H9 (cell line): Measurements from ENCODE around the gene CHD9. TPM values are rescaled to one million over a fixed set of nuclear protein-coding genes. Genes with fewer than 3 reads are reported as not detected.
A peak's percentile ranks its signal among the peaks of the same experiment; 100 is the strongest.

ENCODE experiments used
- DNase-seq: peaks from one replicate; pipeline ENCODE4 v3.0.0-alpha.2; 2017
- H2AFZ ChIP-seq: one replicate; pipeline ENCODE4 v1.6.1; 2013; ENCODE audit warnings: mild to moderate bottlenecking, low read length, control low read depth, moderate library complexity
- H2AK5ac ChIP-seq: 2 replicates; pipeline ENCODE4 v1.6.1; 2013; ENCODE audit warnings: low read length, control low read depth, mixed read lengths; ENCODE audit not compliant: insufficient read length
- H2BK120ac ChIP-seq: one replicate; pipeline ENCODE4 v1.6.1; 2013; ENCODE audit warnings: low read depth, mild to moderate bottlenecking, low read length, control low read depth, inconsistent platforms; ENCODE audit not compliant: poor library complexity, severe bottlenecking
- H2BK12ac ChIP-seq: 2 replicates; pipeline ENCODE4 v1.6.1; 2013; ENCODE audit warnings: low read length, control low read depth, mixed read lengths, low read depth; ENCODE audit not compliant: insufficient read length
- H2BK15ac ChIP-seq: 2 replicates; pipeline ENCODE4 v1.6.1; 2013; ENCODE audit warnings: low read depth, low read length, control low read depth
- H2BK20ac ChIP-seq: one replicate; pipeline ENCODE4 v1.6.1; 2013; ENCODE audit warnings: low read depth, mild to moderate bottlenecking, low read length, control low read depth, inconsistent platforms; ENCODE audit not compliant: poor library complexity, severe bottlenecking
- H2BK5ac ChIP-seq: 2 replicates; pipeline ENCODE4 v1.6.1; 2013; ENCODE audit warnings: low read length, control low read depth, mixed read lengths; ENCODE audit not compliant: insufficient read length
- H3K14ac ChIP-seq: 2 replicates; pipeline ENCODE4 v1.6.1; 2013; ENCODE audit warnings: low read length, control low read depth; ENCODE audit not compliant: insufficient read depth
- H3K18ac ChIP-seq: 2 replicates; pipeline ENCODE4 v1.6.1; 2013; ENCODE audit warnings: low read depth, mild to moderate bottlenecking, mixed read lengths, low read length, control low read depth; ENCODE audit not compliant: insufficient read length
- H3K23ac ChIP-seq: 2 replicates; pipeline ENCODE4 v1.6.1; 2013; ENCODE audit warnings: low read length, control low read depth, mixed read lengths, low read depth; ENCODE audit not compliant: insufficient read length
- H3K23me2 ChIP-seq: 2 replicates; pipeline ENCODE4 v1.6.1; 2013; ENCODE audit warnings: low read depth, mild to moderate bottlenecking, mixed read lengths, low read length, control low read depth; ENCODE audit not compliant: insufficient read length, poor library complexity, severe bottlenecking
- H3K27ac ChIP-seq: 2 replicates; pipeline ENCODE4 v1.5.1; 2013; ENCODE audit warnings: low read length, control low read depth, mixed read lengths, low read depth; ENCODE audit not compliant: insufficient read length
- H3K27me3 ChIP-seq: 2 replicates; pipeline ENCODE4 v1.6.1; 2013; ENCODE audit warnings: low read length, control low read depth, inconsistent platforms; ENCODE audit not compliant: insufficient read depth
- H3K4ac ChIP-seq: 2 replicates; pipeline ENCODE4 v1.6.1; 2013; ENCODE audit warnings: low read depth, mild to moderate bottlenecking, control low read depth, inconsistent platforms, low read length, moderate library complexity
- H3K4me1 ChIP-seq: 2 replicates; pipeline ENCODE4 v1.6.1; 2013; ENCODE audit warnings: low read length, control low read depth, inconsistent platforms; ENCODE audit not compliant: insufficient read depth
- H3K4me2 ChIP-seq: 2 replicates; pipeline ENCODE4 v1.6.1; 2013; ENCODE audit warnings: low read length, control low read depth, mixed read lengths; ENCODE audit not compliant: insufficient read length, insufficient read depth
- H3K56ac ChIP-seq: 2 replicates; pipeline ENCODE4 v1.6.1; 2013; ENCODE audit warnings: low read depth, mild to moderate bottlenecking, mixed read lengths, low read length, control low read depth; ENCODE audit not compliant: insufficient read length
- H3K79me1 ChIP-seq: 2 replicates; pipeline ENCODE4 v1.6.1; 2013; ENCODE audit warnings: low read depth, mild to moderate bottlenecking, moderate library complexity, low read length, control low read depth, inconsistent platforms; ENCODE audit not compliant: insufficient read depth, poor library complexity, severe bottlenecking
- H3K79me2 ChIP-seq: 2 replicates; pipeline ENCODE4 v1.6.1; 2013; ENCODE audit warnings: low read length, control low read depth, inconsistent platforms; ENCODE audit not compliant: insufficient read depth
- H3K9ac ChIP-seq: 2 replicates; pipeline ENCODE4 v1.6.1; 2013; ENCODE audit warnings: low read length, control low read depth, mixed read lengths; ENCODE audit not compliant: insufficient read length; ENCODE audit errors: extremely low read depth
- H3K9me3 ChIP-seq: one replicate; pipeline ENCODE4 v1.6.1; 2013; ENCODE audit warnings: low read depth, low read length, inconsistent platforms; ENCODE audit not compliant: control insufficient read depth
- H3T11ph ChIP-seq: one replicate; pipeline ENCODE4 v1.6.1; 2013; ENCODE audit warnings: mild to moderate bottlenecking, low read length, control low read depth, inconsistent platforms
- H4K20me1 ChIP-seq: one replicate; pipeline ENCODE4 v1.6.1; 2013; ENCODE audit not compliant: control insufficient read depth, insufficient read length, insufficient read depth
- H4K5ac ChIP-seq: 2 replicates; pipeline ENCODE4 v1.6.1; 2013; ENCODE audit warnings: low read depth, mild to moderate bottlenecking, mixed read lengths, low read length, control low read depth; ENCODE audit not compliant: insufficient read length
- H4K8ac ChIP-seq: replicated peaks from 2 replicates; pipeline ENCODE4 v1.6.1; 2013; ENCODE audit warnings: low read length, control low read depth, mixed read lengths, low read depth; ENCODE audit not compliant: insufficient read length
- H4K91ac ChIP-seq: 2 replicates; pipeline ENCODE4 v1.6.1; 2013; ENCODE audit warnings: low read depth, mild to moderate bottlenecking, moderate library complexity, mixed read lengths, low read length, control low read depth; ENCODE audit not compliant: insufficient read length
- H3K27ac Mint-ChIP-seq, 3 experiments: 2 replicates in 2 of 3; 3 replicates in 1 of 3; pipeline ENCODE4 v1.8.0; 2020 to 2021; ENCODE audit warnings: mixed read lengths in 3 of 3, mild to moderate bottlenecking in 1 of 3, moderate library complexity in 1 of 3
- H3K27me3 Mint-ChIP-seq: 2 replicates; pipeline ENCODE4 v1.8.0; 2021; ENCODE audit warnings: low read depth, mild to moderate bottlenecking, moderate library complexity, mixed read lengths
- H3K36me3 Mint-ChIP-seq, 3 experiments: 2 replicates in 2 of 3; 3 replicates in 1 of 3; pipeline ENCODE4 v1.8.0; 2020 to 2021; ENCODE audit warnings: low read depth in 3 of 3, mixed read lengths in 3 of 3; ENCODE audit not compliant: insufficient read depth in 1 of 3
- H3K4me1 Mint-ChIP-seq, 2 experiments: 2 replicates each; pipeline ENCODE4 v1.8.0; 2020; ENCODE audit warnings: mixed read lengths in 2 of 2
- H3K4me3 Mint-ChIP-seq, 2 experiments: 2 replicates in 1 of 2; 3 replicates in 1 of 2; pipeline ENCODE4 v1.8.0; 2020 to 2021; ENCODE audit warnings: mild to moderate bottlenecking in 2 of 2, mixed read lengths in 2 of 2, moderate library complexity in 1 of 2
- H3K9me3 Mint-ChIP-seq, 2 experiments: 2 replicates in 1 of 2; 3 replicates in 1 of 2; pipeline ENCODE4 v1.8.0; 2020; ENCODE audit warnings: mild to moderate bottlenecking in 2 of 2, mixed read lengths in 2 of 2, moderate library complexity in 1 of 2
- CTCF ChIP-seq: fragments of 200-600 bp; sonication (generic); conservative IDR thresholded peaks from 3 replicates; pipeline ENCODE4 v1.8.0; 2021; ENCODE audit warnings: antibody characterized with exemption, mild to moderate bottlenecking
- WGBS: extraction: QIAGEN DNeasy Blood & Tissue Kit; methylation state at CpG from one replicate; pipeline ENCODE4 v1.1.7; 2013; ENCODE audit warnings: missing lambda C conversion rate, low lambda C conversion rate, mixed read lengths; ENCODE audit not compliant: insufficient read length; ENCODE audit errors: extremely low coverage; 5-methylcytosine and 5-hydroxymethylcytosine counted together
- total RNA-seq: library from RNA; stranded (reverse); gene quantifications from 2 replicates; pipeline ENCODE4 v1.2.1, GENCODE V29; 2021

Gene CHD9
- total RNA-seq, 1 experiment from 2014 or later: 46.2 TPM

DNA sequence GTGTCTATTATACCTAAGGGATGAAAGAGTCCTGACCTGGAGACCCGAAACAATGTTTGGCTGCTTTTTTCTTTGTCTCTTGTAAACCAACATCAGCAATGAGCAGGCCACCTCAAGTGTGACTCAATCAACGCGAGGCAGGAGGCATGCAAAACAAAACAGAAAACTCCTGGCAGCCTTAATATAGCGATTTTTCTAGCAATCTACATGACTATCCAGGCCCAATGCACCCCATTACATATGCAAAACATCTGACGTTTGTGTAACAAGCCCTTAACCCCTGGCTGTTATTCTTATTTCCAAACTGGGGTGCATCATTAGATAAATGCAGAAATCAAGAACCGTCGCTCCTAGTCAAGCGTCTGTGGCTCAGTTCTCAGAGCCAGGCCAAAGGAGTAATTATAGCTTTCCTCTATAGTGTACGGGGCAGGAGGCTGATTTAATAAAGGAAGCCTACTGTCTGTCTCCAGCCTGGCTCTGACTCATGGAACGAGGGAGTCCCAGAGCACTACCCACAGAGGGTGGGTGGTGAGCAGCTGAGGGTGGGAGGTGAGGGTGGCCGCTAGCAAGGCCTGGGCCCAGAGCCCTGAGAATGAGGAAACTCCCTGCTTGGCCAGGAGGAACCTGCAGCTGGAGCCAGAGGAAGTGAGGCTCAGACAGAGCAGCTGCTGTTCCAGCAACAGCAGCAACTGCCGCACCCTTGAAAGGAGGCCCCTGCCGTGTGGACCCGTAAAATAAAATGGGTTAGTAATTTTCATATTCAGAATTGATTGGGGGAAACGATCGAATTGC, 43.9 kb downstream of the CHD9 start:
- Histone ChIP-seq H2AK5ac (no peak overlapping the region), H4K20me1 (no peaks in the 10 kb centered on the region), H2BK20ac (no peak overlapping the region), H2BK5ac (no peak overlapping the region), H4K91ac (no peak overlapping the region), H3K18ac (peak overlapping the region; percentile 51), H2AFZ (no peak overlapping the region), H3K56ac (no peak overlapping the region), H2BK120ac (no peak overlapping the region), H3K4ac (no peak overlapping the region), H3K27me3 (no peaks in the 10 kb centered on the region), H3K14ac (no peak overlapping the region; the same call in 1 of the 2 replicates), H3K4me1 (peaks cover 8% of the 10 kb centered on the region; the same call in 1 of the 2 replicates), H3K23ac (no peak overlapping the region), H3K9me3 (no peaks in the 10 kb centered on the region), H4K8ac (no peak overlapping the region), H3K23me2 (peaks cover 4% of the 10 kb centered on the region), H3K79me1 (no peaks in the 10 kb centered on the region), H3T11ph (no peak overlapping the region), H3K27ac (peak overlapping the region; percentile 35), H3K9ac (no peak overlapping the region), H2BK12ac (no peak overlapping the region), H4K5ac (no peak overlapping the region), H3K79me2 (no peaks in the 10 kb centered on the region), H2BK15ac (no peak overlapping the region), H3K4me2 (peak overlapping the region; percentile 73)
- no peak for TF ChIP-seq CTCF
- H3K27me3 Mint-ChIP-seq: no peaks in the 10 kb centered on the region
- H3K9me3 Mint-ChIP-seq: no peaks in the 10 kb centered on the region
- peak overlapping the region; percentile 50 to 75 for H3K4me3 Mint-ChIP-seq
- H3K4me1 Mint-ChIP-seq: peaks cover 32 to 48% of the 10 kb centered on the region in 2 experiments
- no CpG with 5 or more reads among the region's 16 CpGs for WGBS
- peak overlapping the region; percentile 88 to 98 (median 97) for H3K27ac Mint-ChIP-seq
- DNase-seq: peak; percentile 67
- peaks cover 2 to 4% (median 4%) of the 10 kb centered on the region in 3 experiments; a peak in 5 of 7 replicates for H3K36me3 Mint-ChIP-seq
